ENCODE measurements around the gene RCL1.
A peak's percentile ranks its signal among the peaks of the same experiment; 100 is the strongest.
"Not testable (repeated sequence)": the region's sequence is repeated elsewhere in the genome, so short reads cannot be mapped to it uniquely, and the experiment has no call there.

Gene RCL1

GRCh38 chr9:4792572-4793458, at the start of gene RCL1:
RCL1 (plus strand) TSS chr9:4792944; CDS start chr9:4793092, 148 bp downstream.
- no peak for TF ChIP-seq CTCF (conservative IDR thresholded peaks at IDR 0.05)
- peak within 1 kb of the TSS; percentile 80 for H3K27ac ChIP-seq

- no peak for TF ChIP-seq CTCF (conservative IDR thresholded peaks at IDR 0.05)
- no peak overlapping the region for H3K27ac ChIP-seq
Measured at GRCh38 chr9:4743131-4743875, 49.4 kb upstream of the RCL1 start.

GRCh38 chr9:4746278-4747030, 46.3 kb upstream of the RCL1 start:
- no peak for TF ChIP-seq CTCF (conservative IDR thresholded peaks at IDR 0.05)
- no peak overlapping the region for H3K27ac ChIP-seq

GRCh38 chr9:4748612-4749011, 44.1 kb upstream of the RCL1 start:
- H3K27ac ChIP-seq = no peak overlapping the region
- TF ChIP-seq CTCF (conservative IDR thresholded peaks at IDR 0.05) = no peak

GRCh38 chr9:4750023-4750673, 42.6 kb upstream of the RCL1 start:
- H3K27ac ChIP-seq = no peak overlapping the region
- TF ChIP-seq CTCF (conservative IDR thresholded peaks at IDR 0.05) = peak; percentile 84

- not testable (repeated sequence) for H3K27ac ChIP-seq
Measured at GRCh38 chr9:4754530-4754929, 38.2 kb upstream of the RCL1 start.

GRCh38 chr9:4755026-4755609, 37.6 kb upstream of the RCL1 start:
- TF ChIP-seq CTCF (conservative IDR thresholded peaks at IDR 0.05) = no peak

More at GRCh38 chr9:4755026-4755609, 37.6 kb upstream of the RCL1 start:
- H3K27ac ChIP-seq = no peak overlapping the region

Measured in VCaP (cell line).